ENCODE measurements around the gene ETV2.

GRCh38 chr19:35665604-35666003, 24.1 kb downstream of the ETV2 start:
- TF ChIP-seq CTCF (IDR thresholded peaks at IDR 0.05; ENCODE audit: low read depth, low read length, poor library complexity, severe bottlenecking) (no peak), EZH2phosphoT487 (IDR thresholded peaks at IDR 0.05; ENCODE audit: borderline replicate concordance, low read length) (no peak)
